Measurements from ENCODE around the gene TRAF5.

The TRAF5 gene

GRCh38 chr1:211328866-211329475, 2.3 kb downstream of the TRAF5 start:
- no peak for DNase-seq

- DNase-seq, result no peak
These were observed 3.1 kb downstream of the TRAF5 start for GRCh38 chr1:211329764-211330201.

- no peak for DNase-seq
These were observed 3.8 kb downstream of the TRAF5 start for GRCh38 chr1:211330282-211330936.

- DNase-seq, result no peak
These were observed 4.5 kb downstream of the TRAF5 start for GRCh38 chr1:211331011-211331709.

GRCh38 chr1:211332036-211332616, 5.5 kb downstream of the TRAF5 start:
- no peak for DNase-seq

- DNase-seq, result no peak
These were observed 6.2 kb downstream of the TRAF5 start for GRCh38 chr1:211332830-211333229.

- no peak for DNase-seq
These were observed 7.3 kb downstream of the TRAF5 start for GRCh38 chr1:211333906-211334305.

GRCh38 chr1:211334986-211335385, 8.4 kb downstream of the TRAF5 start:
- no peak for DNase-seq

GRCh38 chr1:211335522-211336157, 9.0 kb downstream of the TRAF5 start:
- no peak for DNase-seq

GRCh38 chr1:211336161-211336560, 9.5 kb downstream of the TRAF5 start:
- no peak for DNase-seq

- DNase-seq, result no peak
These were observed 10.1 kb downstream of the TRAF5 start for GRCh38 chr1:211336775-211337174.

GRCh38 chr1:211337430-211338223, 11.0 kb downstream of the TRAF5 start:
- DNase-seq, result no peak

- no peak for DNase-seq
These were observed 11.6 kb downstream of the TRAF5 start for GRCh38 chr1:211338224-211338620.

- no peak for DNase-seq
These were observed 13.0 kb downstream of the TRAF5 start for GRCh38 chr1:211339631-211340041.

- DNase-seq, result no peak
These were observed 14.2 kb downstream of the TRAF5 start for GRCh38 chr1:211340622-211341507.

GRCh38 chr1:211341999-211342398, 15.4 kb downstream of the TRAF5 start:
- DNase-seq, result no peak

GRCh38 chr1:211343607-211344006, 17.0 kb downstream of the TRAF5 start:
- no peak for DNase-seq

- DNase-seq, result no peak
These were observed 17.6 kb downstream of the TRAF5 start for GRCh38 chr1:211344152-211344618.

- DNase-seq, result no peak
These were observed 19.1 kb downstream of the TRAF5 start for GRCh38 chr1:211345719-211346118.

- DNase-seq, result no peak
These were observed 20.6 kb downstream of the TRAF5 start for GRCh38 chr1:211347077-211347844.

All from GOT3 (cell line).